T follicular helper cell (primary cell): ENCODE measurements around the gene FGF14.

Experiments used
- DNase-seq: peaks from one replicate; pipeline ENCODE4 v3.0.0-alpha.2; 2020; ENCODE audit warnings: low read depth

The FGF14 gene

GRCh38 chr13:101985321-101985720, 416.5 kb downstream of the FGF14 start:
- DNase-seq, result no peak

GRCh38 chr13:101982903-101983302, 418.9 kb downstream of the FGF14 start:
- DNase-seq, result no peak

DNA sequence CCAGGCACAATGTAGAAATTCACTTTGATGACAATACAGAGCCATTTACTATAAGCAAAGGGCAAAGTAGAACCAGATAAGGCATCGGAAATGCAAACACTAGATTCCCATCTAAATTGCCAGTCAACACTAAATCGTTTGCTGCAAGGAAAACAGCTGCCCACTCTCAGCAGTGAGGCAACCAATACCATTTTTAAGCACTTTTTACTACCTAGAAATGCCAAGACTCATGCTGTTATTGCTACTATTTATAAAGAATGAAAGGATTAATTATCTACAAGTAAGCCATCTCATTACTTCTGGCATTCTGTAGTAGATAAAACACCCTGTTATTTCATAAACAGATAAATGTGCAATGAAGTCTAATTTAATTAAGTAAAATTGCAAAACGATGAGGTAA, 422.0 kb downstream of the FGF14 start:
- no peak for DNase-seq

GRCh38 chr13:101978552-101979315, 423.1 kb downstream of the FGF14 start:
- no peak for DNase-seq

DNA sequence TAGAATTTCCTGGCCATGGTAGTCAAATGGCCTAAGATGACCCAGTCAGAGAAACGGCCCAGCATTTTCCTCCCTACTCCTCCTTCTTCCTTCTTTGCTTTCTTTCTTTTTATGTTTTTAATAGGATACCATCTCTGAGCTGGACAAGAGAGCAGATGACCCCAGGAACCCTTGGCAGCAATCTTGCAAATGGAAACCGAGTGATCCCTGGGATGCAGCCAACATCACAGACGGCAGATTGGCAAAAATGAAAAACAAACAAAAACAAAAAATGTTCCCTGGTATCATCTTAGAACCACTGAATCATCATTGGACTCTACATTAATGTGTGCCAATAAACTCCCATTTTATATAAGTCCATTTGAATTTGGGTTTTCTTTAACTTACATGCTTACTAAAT, 424.4 kb downstream of the FGF14 start:
- DNase-seq, result no peak

- DNase-seq, result no peak
Measured at GRCh38 chr13:101972191-101972590, 429.7 kb downstream of the FGF14 start.

DNA sequence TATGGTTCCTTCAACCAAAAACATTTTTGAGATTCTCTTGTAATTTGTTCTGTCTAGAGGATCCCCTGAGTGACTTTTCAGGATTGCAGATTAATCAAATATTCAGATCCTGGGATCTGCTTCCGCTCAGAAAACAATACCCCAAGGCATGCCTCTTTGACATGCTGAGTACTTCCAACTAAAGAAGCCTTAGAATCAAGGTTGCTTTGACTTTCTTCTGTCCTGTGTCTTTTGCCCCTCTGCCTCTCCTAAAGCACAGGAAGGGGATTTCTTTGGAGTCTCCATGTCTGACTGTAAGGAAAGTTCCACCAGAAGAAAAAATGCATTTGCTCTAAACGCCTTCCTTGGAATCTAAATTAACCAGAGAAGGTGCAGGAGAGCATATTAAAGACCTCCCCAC, 431.5 kb downstream of the FGF14 start:
- DNase-seq, result no peak

DNA sequence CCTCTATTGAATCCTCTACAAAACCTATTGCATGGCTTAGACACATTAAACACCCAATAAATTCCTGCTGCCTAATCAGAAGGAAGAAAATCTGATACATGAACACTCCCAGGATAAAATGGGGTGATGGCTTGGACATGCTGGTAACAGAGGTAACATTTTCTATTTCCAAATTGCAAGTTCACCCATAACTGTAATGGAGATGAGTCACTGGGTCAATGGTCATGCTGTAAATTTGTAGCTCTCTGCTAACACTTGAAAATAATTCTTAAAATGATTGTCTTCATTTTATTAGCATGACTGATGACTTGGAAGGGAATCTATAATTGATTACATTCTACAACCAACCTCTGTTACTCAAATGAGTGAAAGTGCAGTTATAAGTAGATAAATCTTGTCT, 434.1 kb downstream of the FGF14 start:
- no peak for DNase-seq

GRCh38 chr13:101967216-101967615, 434.6 kb downstream of the FGF14 start:
- no peak for DNase-seq

- DNase-seq, result no peak
Measured at GRCh38 chr13:101965096-101965495, 436.8 kb downstream of the FGF14 start.

- no peak for DNase-seq
Measured at GRCh38 chr13:101959016-101959415, 442.8 kb downstream of the FGF14 start.

- DNase-seq, result no peak
Measured at GRCh38 chr13:101955764-101956163, 446.1 kb downstream of the FGF14 start.

DNA sequence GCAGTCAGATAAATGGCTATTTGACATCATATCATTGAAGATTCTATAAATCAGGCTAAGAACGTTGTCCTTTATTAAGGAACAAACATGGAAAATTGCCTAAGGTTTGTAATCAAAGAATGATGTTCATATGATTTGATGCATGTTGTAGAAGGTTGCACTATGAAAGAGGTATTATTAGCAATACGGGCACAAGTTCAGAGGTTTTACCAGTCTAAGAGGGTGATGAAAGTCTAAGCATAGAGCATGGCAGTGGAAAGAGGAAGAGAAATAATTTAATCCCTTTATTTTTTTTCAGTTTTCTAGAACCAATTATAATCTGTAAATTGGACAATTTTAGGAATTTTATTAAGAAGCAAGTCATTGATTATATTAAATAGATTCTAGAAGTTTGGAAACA, 450.7 kb downstream of the FGF14 start:
- DNase-seq, result no peak

DNA sequence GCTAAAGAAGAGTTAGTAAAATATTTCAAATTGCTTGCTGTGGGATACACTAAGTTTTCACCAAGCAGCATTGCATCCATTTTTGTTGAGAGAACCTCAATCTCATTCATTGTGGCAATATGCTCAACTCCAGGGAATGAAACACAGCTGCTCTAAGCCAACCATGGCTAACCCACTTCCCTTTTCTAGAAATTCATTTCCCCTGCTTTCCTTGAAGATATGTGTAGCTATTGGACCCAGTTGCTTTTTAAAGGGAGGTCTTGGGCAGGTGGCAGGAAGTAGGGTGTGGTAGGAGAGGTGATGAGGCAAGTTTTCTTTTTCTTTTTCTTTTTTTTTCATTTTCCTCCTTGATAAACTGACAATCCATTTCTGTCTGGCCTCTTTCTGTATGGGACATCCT, 452.2 kb downstream of the FGF14 start:
- DNase-seq, result no peak

- DNase-seq, result no peak
Measured at GRCh38 chr13:101946401-101946800, 455.4 kb downstream of the FGF14 start.

- DNase-seq, result no peak
Measured at GRCh38 chr13:101945435-101945834, 456.4 kb downstream of the FGF14 start.

GRCh38 chr13:101944521-101944920, 457.3 kb downstream of the FGF14 start:
- DNase-seq, result no peak

DNA sequence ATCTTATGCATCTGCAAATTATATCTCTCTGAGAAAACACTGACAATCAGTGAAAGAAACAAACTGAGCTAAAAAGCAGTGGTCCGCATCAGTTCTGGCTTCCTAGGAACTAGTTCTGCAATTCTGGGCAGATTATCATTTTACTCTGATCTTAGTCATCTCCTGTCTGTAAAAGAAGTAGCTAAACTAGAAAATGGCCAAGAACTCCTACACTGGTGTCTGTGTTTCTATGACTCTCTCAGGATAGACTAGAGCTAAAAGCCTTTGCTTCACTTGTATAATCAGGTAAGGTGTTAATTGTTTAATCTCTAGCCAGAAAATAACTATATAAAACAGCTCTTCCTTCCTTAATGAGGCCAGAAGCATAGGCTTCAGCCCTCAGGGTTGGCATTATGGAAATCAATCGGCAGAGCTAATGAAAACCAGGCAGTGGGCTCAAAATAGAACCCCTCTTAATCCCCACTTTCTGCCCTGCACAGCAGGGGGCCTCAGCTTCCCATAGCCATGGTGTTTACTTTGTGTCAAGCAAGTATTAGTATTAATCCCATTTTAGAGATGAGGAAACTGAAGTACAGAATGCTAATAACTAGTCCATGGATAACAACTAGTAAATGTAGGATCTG, 459.2 kb downstream of the FGF14 start:
- DNase-seq, result no peak

DNA sequence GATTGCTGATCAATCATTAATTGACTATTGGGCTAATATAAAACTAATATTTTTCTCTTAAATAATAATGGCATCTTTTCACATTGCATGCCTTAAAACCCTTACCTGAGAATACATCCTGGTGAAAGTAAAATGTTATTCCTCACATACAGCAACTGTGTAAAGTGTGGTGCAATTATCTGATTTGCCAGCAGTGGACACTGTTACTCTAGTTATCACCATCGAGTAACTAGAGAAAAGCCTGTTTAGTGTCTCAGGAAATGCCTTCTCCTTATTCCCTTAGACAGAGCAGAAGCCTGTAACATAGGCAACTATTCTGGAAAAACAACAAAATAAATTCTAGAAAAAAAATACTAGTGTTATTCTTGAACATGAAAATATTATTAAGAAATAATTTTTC, 459.8 kb downstream of the FGF14 start:
- DNase-seq, result no peak

DNA sequence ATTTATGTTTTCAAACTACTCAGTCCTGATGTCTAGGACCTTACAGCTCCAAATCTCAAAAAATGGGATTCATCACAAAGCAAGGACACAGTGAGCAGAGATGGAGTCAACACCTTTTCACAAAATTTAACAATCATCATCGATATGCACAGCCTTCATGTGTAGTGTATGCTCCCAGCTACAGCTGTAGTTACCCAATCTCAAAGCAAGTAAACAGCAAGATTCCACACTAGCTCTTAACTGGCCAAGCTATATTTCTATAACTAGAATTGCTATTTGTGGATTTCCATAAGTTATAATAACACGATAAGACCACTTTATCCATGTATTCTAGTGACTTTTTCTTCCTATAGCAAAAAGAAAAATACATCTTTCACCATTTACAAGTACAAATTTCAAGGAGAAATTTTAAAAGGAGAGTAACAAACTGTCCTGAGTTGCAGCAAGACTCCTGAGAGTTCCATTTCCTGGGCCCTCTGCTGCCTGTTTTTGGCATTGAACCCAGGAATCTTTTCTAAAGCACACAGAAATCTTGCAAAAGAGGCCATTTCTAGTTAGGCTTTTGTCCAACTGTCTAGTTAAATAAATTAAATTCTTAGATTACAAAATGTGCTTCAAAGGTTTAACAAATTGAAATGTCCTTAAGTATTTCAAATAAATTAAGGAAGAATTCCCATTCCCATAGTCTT, 460.6 kb downstream of the FGF14 start:
- DNase-seq, result no peak

DNA sequence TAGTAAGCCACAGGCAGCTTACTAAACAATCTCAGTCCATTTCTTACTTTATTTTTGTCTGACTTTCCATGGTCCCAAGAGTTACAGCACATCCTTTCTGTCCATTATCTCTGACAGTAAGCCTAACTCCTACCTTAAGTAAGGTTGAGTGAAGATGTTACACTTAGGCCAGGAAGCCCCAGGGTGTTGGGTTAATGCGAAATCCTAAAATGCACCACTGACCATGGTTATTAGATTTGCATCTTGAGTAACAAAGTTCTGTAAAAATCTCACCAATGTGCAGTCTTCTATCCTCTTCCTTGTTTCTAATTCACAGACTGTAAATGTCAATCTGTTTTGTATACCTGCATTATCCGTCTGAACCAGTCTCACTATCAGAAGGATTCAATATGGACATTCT, 462.5 kb downstream of the FGF14 start:
- DNase-seq, result no peak

GRCh38 chr13:101935828-101936227, 466.0 kb downstream of the FGF14 start:
- no peak for DNase-seq

DNA sequence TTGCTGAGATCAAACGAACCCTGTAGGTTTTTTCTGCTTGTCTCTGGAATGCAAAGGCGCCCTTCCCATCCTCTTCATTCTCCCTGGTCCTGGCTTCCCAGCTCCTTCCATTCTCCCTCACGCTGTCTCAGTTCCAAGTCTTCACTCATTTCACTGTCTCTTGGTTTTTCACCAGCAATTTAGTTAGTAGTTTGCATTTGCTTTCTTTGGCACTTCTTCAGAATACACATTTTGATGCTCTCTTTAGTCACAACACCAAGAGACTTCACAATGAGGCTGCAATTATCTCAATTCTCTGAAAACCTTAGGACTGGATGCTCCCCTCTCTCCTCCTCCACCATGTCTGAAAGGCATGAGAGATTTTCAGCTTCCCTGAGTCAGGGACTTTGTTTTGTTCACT, 470.7 kb downstream of the FGF14 start:
- no peak for DNase-seq
